K562 (cell line): Measurements from ENCODE around the gene IGF2R. TPM values are rescaled to one million over a fixed set of nuclear protein-coding genes. Genes with fewer than 3 reads are reported as not detected.

ENCODE experiments used
- ATAC-seq: fragments of 200-7000 bp; cut with Tn5 transposase; 3 replicates; pipeline ENCODE4 v1.9.1; 2020; ENCODE audit warnings: moderate library complexity
- BruUV-seq: library from RNA; stranded (reverse); fragments of 400-500 nt; replicated peaks from 2 replicates; lab custom pipeline; 2021; lab: Mats Ljungman, UMichigan
- CTCF ChIA-PET: fragments of 300-600 bp; formaldehyde crosslinking; extraction: SDS; loops from one replicate; lab custom pipeline; 2021; ENCODE audit warnings: low intra/inter-chr PET ratio; lab: Yijun Ruan, JAX
- POLR2A ChIA-PET: fragments of 300-600, 350-650 bp; sonication (Branson Sonifier 250); formaldehyde crosslinking; extraction: SDS; loops from one replicate; lab custom pipeline; 2021; ENCODE audit warnings: antibody characterized with exemption, inconsistent platforms; lab: Yijun Ruan, JAX
- DNase-seq, 4 experiments: peaks; one replicate each; pipeline versions ENCODE4 v3.0.0 to v3.0.0-alpha.2; 2011 to 2018; ENCODE audit warnings: low spot score in 3 of 4, mixed read lengths in 3 of 4; ENCODE audit errors: extremely low read depth in 1 of 4
- FAIRE-seq: peaks from 2 replicates; lab custom pipeline; 2011; peaks lifted over from hg19 to GRCh38; lab: Jason Lieb, UNC
- H2AFZ ChIP-seq: 2 replicates; pipeline ENCODE4 v1.6.0; 2011; ENCODE audit warnings: low read depth, low read length, control low read depth, inconsistent platforms
- H3K27ac ChIP-seq: fragments of 200-600 bp; 3 replicates; pipeline ENCODE4 v1.8.0; 2011; ENCODE audit warnings: low read depth, mild to moderate bottlenecking, control low read depth, inconsistent platforms, low read length, moderate library complexity, mixed read lengths; ENCODE audit errors: extremely low read depth
- H3K27me3 ChIP-seq, 2 experiments: fragments of 300-600 bp in 1 of 2; 2 replicates in 1 of 2; 3 replicates in 1 of 2; pipeline versions ENCODE4 v1.6.0 to v1.8.0; 2011; ENCODE audit warnings: inconsistent platforms in 2 of 2, low read length in 2 of 2, mild to moderate bottlenecking in 1 of 2, mixed read lengths in 1 of 2, moderate library complexity in 1 of 2; ENCODE audit not compliant: control insufficient read depth in 2 of 2, insufficient read depth in 2 of 2
- H3K36me3 ChIP-seq: fragments of 300-600 bp; 3 replicates; pipeline ENCODE4 v1.8.0; 2011; ENCODE audit warnings: mild to moderate bottlenecking, low read length, inconsistent platforms; ENCODE audit not compliant: control insufficient read depth, insufficient read depth
- H3K4me1 ChIP-seq, 2 experiments: fragments of 200-600 bp in 1 of 2; replicated peaks in 1 of 2; 2 replicates in 1 of 2; 3 replicates in 1 of 2; pipeline versions ENCODE4 v1.5.1 to v1.8.0; 2011; ENCODE audit warnings: inconsistent platforms in 2 of 2, low read length in 2 of 2, mild to moderate bottlenecking in 1 of 2, mixed read lengths in 1 of 2, moderate library complexity in 1 of 2; ENCODE audit not compliant: control insufficient read depth in 2 of 2, insufficient read depth in 2 of 2
- H3K4me2 ChIP-seq: 2 replicates; pipeline ENCODE4 v1.6.1; 2011; ENCODE audit warnings: low read length, control low read depth, inconsistent platforms, mixed read lengths; ENCODE audit not compliant: insufficient read depth
- H3K4me3 ChIP-seq: fragments of 200-600 bp; sonication (generic), shearing (Covaris generic); 2 replicates; pipeline ENCODE4 v1.5.1; 2016; ENCODE audit warnings: control low read depth, inconsistent platforms
- H3K79me2 ChIP-seq: fragments of 200-600 bp; 3 replicates; pipeline ENCODE4 v1.8.0; 2011; ENCODE audit warnings: low read length, inconsistent platforms; ENCODE audit not compliant: control insufficient read depth, insufficient read depth
- H3K9ac ChIP-seq, 2 experiments: 2 replicates each; pipeline versions ENCODE4 v1.6.0 to v1.6.1; 2011; ENCODE audit warnings: low read depth in 2 of 2, low read length in 2 of 2, control low read depth in 1 of 2, inconsistent platforms in 1 of 2, mild to moderate bottlenecking in 1 of 2, mixed read lengths in 1 of 2; ENCODE audit not compliant: insufficient read depth in 1 of 2
- H3K9me1 ChIP-seq: one replicate; pipeline ENCODE4 v1.6.0; 2011; ENCODE audit warnings: inconsistent platforms, mild to moderate bottlenecking, low read length, moderate library complexity; ENCODE audit not compliant: control insufficient read depth, insufficient read depth
- H3K9me3 ChIP-seq: replicated peaks from 2 replicates; pipeline ENCODE4 v1.5.1; 2011; ENCODE audit warnings: low read depth, low read length, inconsistent platforms; ENCODE audit not compliant: control insufficient read depth, insufficient read depth
- H4K20me1 ChIP-seq: replicated peaks from 2 replicates; pipeline ENCODE4 v1.6.1; 2011; ENCODE audit warnings: low read length, inconsistent platforms, mixed read lengths; ENCODE audit not compliant: control insufficient read depth, insufficient read depth
- EGR1 ChIP-seq: fragments of 450-650 bp; conservative IDR thresholded peaks from 2 replicates; pipeline ENCODE4 v1.6.1; 2017; ENCODE audit warnings: mild to moderate bottlenecking
- KLF16 ChIP-seq: IDR thresholded peaks from 2 replicates; pipeline ENCODE4 v1.6.1; 2016; ENCODE audit warnings: antibody characterized with exemption
- POLR2B ChIP-seq: fragments of 450-650 bp; IDR thresholded peaks from 2 replicates; pipeline ENCODE4 v1.6.1; 2018; ENCODE audit warnings: low read depth; ENCODE audit not compliant: partially characterized antibody
- POLR2H ChIP-seq: IDR thresholded peaks from 2 replicates; pipeline ENCODE4 v1.6.1; 2016; ENCODE audit warnings: missing genetic modification characterization, low read depth, mild to moderate bottlenecking, control low read depth, missing compliant biosample characterization, moderate library complexity
- RHOXF2B ChIP-seq: fragments of 250-450 bp; sonication (Bioruptor Pico); conservative IDR thresholded peaks from 2 replicates; pipeline ENCODE4 v1.5.1; 2021
- SETDB1 ChIP-seq: IDR thresholded peaks from one replicate; pipeline ENCODE4 v1.6.1; 2012; ENCODE audit warnings: low read length, control low read depth, inconsistent platforms
- U2AF2 ChIP-seq: fragments of 200-400 bp; formaldehyde crosslinking; optimal IDR thresholded peaks from 2 replicates; pipeline ENCODE3; 2017; ENCODE audit warnings: low read depth, mild to moderate bottlenecking, low read length
- ZNF75A ChIP-seq: fragments of 450-650 bp; formaldehyde crosslinking; IDR thresholded peaks from 2 replicates; pipeline ENCODE4 v1.4.0; 2020; ENCODE audit warnings: mild to moderate bottlenecking
- WGBS: fragments of 100-300 bp; shearing (Covaris generic); methylation state at CpG from one replicate; pipeline ENCODE4 v1.1.6; 2016; ENCODE audit warnings: low coverage, mixed read lengths; ENCODE audit not compliant: insufficient coverage; ENCODE audit errors: missing lambda C conversion rate; 5-methylcytosine and 5-hydroxymethylcytosine counted together
- in situ Hi-C: fragments of 300-500 bp; cut with MboI; formaldehyde crosslinking; loops from 4 replicates; pipeline ENCODE4 v1.15.0; 2018; ENCODE audit warnings: inconsistent platforms, mixed read lengths
- intact Hi-C: fragments of 100-400 bp; cut with micrococcal nuclease; formaldehyde crosslinking; loops from 2 replicates; pipeline ENCODE4 v1.14.2; 2022
- polyA plus RNA-seq, 8 experiments: library from polyadenylated mRNA; depleted of rRNA in 4 of 8; stranded (reverse) in 5 of 8; unstranded in 3 of 8; fragments of >200 nt; fragmentation: Nextera tagmentation in 2 of 8; fragmentation: Illumina TruSeq in 1 of 8; extraction: Ambion mirVana in 2 of 8; extraction: Trizol in 1 of 8; gene quantifications; 2 replicates each; pipeline versions ENCODE4 v1.2.1 to v1.2.3, GENCODE V29; 2011 to 2014; ENCODE audit warnings: inconsistent platforms in 1 of 8, missing spikeins in 1 of 8
- total RNA-seq, 7 experiments: library from RNA; depleted of rRNA in 6 of 7; stranded (reverse); fragments of >200 nt in 6 of 7; fragmentation: Illumina TruSeq in 2 of 7; extraction: Trizol in 2 of 7; gene quantifications; 2 replicates each; pipeline versions ENCODE4 v1.2.1 to v1.2.3, GENCODE V29; 2011 to 2021; ENCODE audit warnings: low replicate concordance in 1 of 7
- TF ChIP-seq, protein P1 (sequence below): fragments of 150-350 bp; conservative IDR thresholded peaks from 2 replicates; pipeline ENCODE4 v1.6.1; 2014; ENCODE audit warnings: low read length
- TF ChIP-seq, protein P2 (sequence below): fragments of 450-650 bp; formaldehyde crosslinking; IDR thresholded peaks from 2 replicates; pipeline ENCODE4 v1.4.0; 2022; ENCODE audit warnings: missing genetic modification characterization

IGF2R gene
- total and polyA plus RNA-seq, 9 of the 15 experiments (the other 6 are each of a cell fraction or from before 2014, with no cell fraction given) = 3.5 to 92.3 (median 34.5) TPM

- Histone ChIP-seq H4K20me1 (no peaks in the 10 kb centered on the region), H3K4me2 (no peak overlapping the region), H2AFZ (no peak overlapping the region), H3K79me2 (no peaks in the 10 kb centered on the region), H3K27ac (no peak overlapping the region), H3K9me3 (no peaks in the 10 kb centered on the region), H3K27me3 (no peaks in the 10 kb centered on the region), H3K9me1 (peaks cover 3% of the 10 kb centered on the region), H3K36me3 (peaks cover 92% of the 10 kb centered on the region), H3K4me1 (peaks cover 5 to 9% of the 10 kb centered on the region in 2 experiments; a peak in 3 of 5 replicates), H3K9ac (no peak overlapping the region), H3K4me3 (no peak overlapping the region)
- POLR2A ChIA-PET = interaction anchor here (1.8 kb wide), 1 partner anchor 14 kb away, joined by 4 read pairs; no protein-coding TSS in a partner anchor
- in situ Hi-C loops = no loop called here
- DNase-seq (no peak), ATAC-seq (no peak), FAIRE-seq (no peak)
- 75% methylated on average over 8 of the region's 8 CpGs for WGBS
- intact Hi-C loops = no loop called here
- CTCF ChIA-PET = no interaction called here
- no peak for TF ChIP-seq EGR1
- TF ChIP-seq RHOXF2B (CRISPR knock-in tag) = no peak
- TF ChIP-seq SETDB1 = no peak
- TF ChIP-seq, protein P1, sequence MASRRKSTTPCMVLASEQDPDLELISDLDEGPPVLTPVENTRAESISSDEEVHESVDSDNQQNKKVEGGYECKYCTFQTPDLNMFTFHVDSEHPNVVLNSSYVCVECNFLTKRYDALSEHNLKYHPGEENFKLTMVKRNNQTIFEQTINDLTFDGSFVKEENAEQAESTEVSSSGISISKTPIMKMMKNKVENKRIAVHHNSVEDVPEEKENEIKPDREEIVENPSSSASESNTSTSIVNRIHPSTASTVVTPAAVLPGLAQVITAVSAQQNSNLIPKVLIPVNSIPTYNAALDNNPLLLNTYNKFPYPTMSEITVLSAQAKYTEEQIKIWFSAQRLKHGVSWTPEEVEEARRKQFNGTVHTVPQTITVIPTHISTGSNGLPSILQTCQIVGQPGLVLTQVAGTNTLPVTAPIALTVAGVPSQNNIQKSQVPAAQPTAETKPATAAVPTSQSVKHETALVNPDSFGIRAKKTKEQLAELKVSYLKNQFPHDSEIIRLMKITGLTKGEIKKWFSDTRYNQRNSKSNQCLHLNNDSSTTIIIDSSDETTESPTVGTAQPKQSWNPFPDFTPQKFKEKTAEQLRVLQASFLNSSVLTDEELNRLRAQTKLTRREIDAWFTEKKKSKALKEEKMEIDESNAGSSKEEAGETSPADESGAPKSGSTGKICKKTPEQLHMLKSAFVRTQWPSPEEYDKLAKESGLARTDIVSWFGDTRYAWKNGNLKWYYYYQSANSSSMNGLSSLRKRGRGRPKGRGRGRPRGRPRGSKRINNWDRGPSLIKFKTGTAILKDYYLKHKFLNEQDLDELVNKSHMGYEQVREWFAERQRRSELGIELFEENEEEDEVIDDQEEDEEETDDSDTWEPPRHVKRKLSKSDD = no peak
- TF ChIP-seq KLF16 = no peak
- TF ChIP-seq POLR2H = no peak
- TF ChIP-seq U2AF2 = no peak
- TF ChIP-seq, protein P2, sequence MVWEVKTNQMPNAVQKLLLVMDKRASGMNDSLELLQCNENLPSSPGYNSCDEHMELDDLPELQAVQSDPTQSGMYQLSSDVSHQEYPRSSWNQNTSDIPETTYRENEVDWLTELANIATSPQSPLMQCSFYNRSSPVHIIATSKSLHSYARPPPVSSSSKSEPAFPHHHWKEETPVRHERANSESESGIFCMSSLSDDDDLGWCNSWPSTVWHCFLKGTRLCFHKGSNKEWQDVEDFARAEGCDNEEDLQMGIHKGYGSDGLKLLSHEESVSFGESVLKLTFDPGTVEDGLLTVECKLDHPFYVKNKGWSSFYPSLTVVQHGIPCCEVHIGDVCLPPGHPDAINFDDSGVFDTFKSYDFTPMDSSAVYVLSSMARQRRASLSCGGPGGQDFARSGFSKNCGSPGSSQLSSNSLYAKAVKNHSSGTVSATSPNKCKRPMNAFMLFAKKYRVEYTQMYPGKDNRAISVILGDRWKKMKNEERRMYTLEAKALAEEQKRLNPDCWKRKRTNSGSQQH (CRISPR knock-in tag) = no peak
- TF ChIP-seq POLR2B = no peak
- TF ChIP-seq ZNF75A (CRISPR knock-in tag) = no peak
- BruUV-seq = TSS peak; percentile 3
Observed at GRCh38 chr6:160038479-160038878, 69.6 kb downstream of the IGF2R start.
